HL-60 (cell line): ENCODE data around the gene ELFN2.

Experiments used
- DNase-seq, 2 experiments: peaks; one replicate each; pipeline ENCODE4 v3.0.0-alpha.2; 2010 to 2020; ENCODE audit warnings: low read depth in 1 of 2, low spot score in 1 of 2
- H3K27ac ChIP-seq: fragments of 250-450 bp; sonication (Bioruptor Pico); replicated peaks from 2 replicates; pipeline ENCODE4 v1.5.1; 2020; ENCODE audit warnings: mild to moderate bottlenecking, moderate library complexity
- H3K27me3 ChIP-seq: fragments of 250-450 bp; sonication (Bioruptor Pico); 2 replicates; pipeline ENCODE4 v1.5.1; 2021; ENCODE audit warnings: mild to moderate bottlenecking, moderate library complexity; ENCODE audit not compliant: insufficient read depth, poor library complexity, severe bottlenecking
- H3K4me3 ChIP-seq: replicated peaks from 2 replicates; pipeline ENCODE4 v1.5.1; 2011; ENCODE audit warnings: mild to moderate bottlenecking, control low read depth, low read length; ENCODE audit not compliant: insufficient read depth
- GABPA ChIP-seq: IDR thresholded peaks from 2 replicates; pipeline ENCODE4 v1.6.1; 2012; ENCODE audit warnings: low read depth
- POLR2AphosphoS5 ChIP-seq: IDR thresholded peaks from 2 replicates; pipeline ENCODE4 v1.6.1; 2012; ENCODE audit warnings: low read depth
- SPI1 ChIP-seq: IDR thresholded peaks from 2 replicates; pipeline ENCODE4 v1.6.1; 2012; ENCODE audit warnings: low read depth, mild to moderate bottlenecking, borderline replicate concordance
- TF ChIP-seq, protein P1 (sequence below): IDR thresholded peaks from 2 replicates; pipeline ENCODE4 v1.6.1; 2012; ENCODE audit warnings: low read depth; ENCODE audit not compliant: insufficient replicate concordance
- TF ChIP-seq, protein P2 (sequence below): IDR thresholded peaks from one replicate; pipeline ENCODE4 v1.5.1; 2011; ENCODE audit warnings: low read length, control low read depth, inconsistent platforms; ENCODE audit not compliant: insufficient read depth

The ELFN2 gene

DNA sequence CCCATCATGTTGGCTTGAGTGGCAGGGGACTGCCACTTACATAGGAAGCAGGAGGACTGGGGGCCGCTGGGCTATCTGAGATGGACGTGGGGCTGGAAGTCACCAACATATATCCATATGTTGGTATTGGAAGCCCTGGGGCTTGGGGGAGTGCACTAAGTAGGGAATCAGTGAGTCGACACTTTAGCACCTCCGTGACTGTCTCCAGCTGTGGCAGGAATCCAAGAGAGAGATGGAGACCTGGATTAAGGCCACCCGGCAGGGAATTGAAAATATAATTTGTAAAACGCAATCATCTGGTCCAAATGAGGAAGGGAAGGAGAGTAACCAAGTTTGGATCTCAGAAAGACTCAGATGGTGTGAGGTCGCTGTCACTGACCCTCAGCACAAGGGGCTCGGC lies 68.4 kb downstream of the ELFN2 start:
- H3K27me3 ChIP-seq, result no peaks in the 10 kb centered on the region
- no peak overlapping the region for H3K27ac ChIP-seq
- TF ChIP-seq SPI1, result no peak
- TF ChIP-seq, protein P1, sequence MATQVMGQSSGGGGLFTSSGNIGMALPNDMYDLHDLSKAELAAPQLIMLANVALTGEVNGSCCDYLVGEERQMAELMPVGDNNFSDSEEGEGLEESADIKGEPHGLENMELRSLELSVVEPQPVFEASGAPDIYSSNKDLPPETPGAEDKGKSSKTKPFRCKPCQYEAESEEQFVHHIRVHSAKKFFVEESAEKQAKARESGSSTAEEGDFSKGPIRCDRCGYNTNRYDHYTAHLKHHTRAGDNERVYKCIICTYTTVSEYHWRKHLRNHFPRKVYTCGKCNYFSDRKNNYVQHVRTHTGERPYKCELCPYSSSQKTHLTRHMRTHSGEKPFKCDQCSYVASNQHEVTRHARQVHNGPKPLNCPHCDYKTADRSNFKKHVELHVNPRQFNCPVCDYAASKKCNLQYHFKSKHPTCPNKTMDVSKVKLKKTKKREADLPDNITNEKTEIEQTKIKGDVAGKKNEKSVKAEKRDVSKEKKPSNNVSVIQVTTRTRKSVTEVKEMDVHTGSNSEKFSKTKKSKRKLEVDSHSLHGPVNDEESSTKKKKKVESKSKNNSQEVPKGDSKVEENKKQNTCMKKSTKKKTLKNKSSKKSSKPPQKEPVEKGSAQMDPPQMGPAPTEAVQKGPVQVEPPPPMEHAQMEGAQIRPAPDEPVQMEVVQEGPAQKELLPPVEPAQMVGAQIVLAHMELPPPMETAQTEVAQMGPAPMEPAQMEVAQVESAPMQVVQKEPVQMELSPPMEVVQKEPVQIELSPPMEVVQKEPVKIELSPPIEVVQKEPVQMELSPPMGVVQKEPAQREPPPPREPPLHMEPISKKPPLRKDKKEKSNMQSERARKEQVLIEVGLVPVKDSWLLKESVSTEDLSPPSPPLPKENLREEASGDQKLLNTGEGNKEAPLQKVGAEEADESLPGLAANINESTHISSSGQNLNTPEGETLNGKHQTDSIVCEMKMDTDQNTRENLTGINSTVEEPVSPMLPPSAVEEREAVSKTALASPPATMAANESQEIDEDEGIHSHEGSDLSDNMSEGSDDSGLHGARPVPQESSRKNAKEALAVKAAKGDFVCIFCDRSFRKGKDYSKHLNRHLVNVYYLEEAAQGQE, result no peak
- TF ChIP-seq GABPA, result no peak
- TF ChIP-seq POLR2AphosphoS5, result no peak
- DNase-seq, result no peak
- H3K4me3 ChIP-seq, result no peak overlapping the region

DNA sequence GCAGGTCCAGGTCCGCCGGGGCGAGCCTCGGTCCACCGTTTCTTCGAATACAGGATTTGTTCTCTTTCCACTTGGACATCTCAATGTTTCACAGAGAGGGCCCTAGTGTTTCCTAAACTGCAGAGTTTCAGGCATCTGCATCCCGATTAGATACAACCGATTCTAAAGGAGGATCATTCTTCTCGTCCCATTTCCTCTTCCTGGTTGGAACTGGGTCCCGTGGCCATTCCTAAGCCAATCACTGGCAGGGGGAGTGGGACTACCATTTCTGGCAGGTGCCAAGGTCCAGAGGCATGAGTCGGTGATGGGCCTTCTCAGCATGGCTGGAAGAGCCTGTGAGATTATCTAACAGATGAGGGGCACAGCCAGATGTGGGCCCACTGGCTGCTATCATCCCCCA lies 68.9 kb downstream of the ELFN2 start:
- H3K27ac ChIP-seq, result no peak overlapping the region
- H3K27me3 ChIP-seq, result no peaks in the 10 kb centered on the region

DNA sequence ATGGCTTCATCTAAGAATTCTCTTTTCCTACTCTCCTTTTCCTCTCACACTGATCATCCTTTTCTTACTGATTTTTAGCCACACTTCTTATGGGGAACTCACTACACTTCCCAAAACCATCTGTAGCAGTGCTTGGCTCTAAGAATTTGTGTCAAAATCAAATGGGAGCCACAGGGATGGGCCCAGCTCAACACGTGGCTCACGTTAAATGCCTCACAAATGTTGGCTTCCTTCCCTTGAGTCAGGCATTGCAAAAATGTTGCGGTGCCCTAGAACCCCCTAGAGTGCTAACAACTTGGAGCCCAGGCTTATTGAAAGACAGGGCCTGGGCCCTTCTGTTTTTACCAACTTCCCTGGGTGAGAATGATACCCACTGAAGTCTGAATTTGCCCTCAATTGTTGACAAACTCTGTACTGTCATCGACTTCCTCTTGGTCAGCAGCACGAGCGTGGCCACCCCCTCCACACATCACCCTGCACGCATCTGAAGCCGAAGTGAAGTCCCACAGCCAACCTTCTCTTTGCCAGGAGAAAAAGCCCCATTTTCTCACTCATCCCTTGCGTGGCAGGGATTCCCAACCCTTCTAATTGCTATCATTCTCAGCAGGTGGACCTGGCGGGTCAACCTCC lies 69.7 kb downstream of the ELFN2 start:
- TF ChIP-seq GABPA (no peak), SPI1 (no peak), POLR2AphosphoS5 (no peak)
- TF ChIP-seq, protein P2, sequence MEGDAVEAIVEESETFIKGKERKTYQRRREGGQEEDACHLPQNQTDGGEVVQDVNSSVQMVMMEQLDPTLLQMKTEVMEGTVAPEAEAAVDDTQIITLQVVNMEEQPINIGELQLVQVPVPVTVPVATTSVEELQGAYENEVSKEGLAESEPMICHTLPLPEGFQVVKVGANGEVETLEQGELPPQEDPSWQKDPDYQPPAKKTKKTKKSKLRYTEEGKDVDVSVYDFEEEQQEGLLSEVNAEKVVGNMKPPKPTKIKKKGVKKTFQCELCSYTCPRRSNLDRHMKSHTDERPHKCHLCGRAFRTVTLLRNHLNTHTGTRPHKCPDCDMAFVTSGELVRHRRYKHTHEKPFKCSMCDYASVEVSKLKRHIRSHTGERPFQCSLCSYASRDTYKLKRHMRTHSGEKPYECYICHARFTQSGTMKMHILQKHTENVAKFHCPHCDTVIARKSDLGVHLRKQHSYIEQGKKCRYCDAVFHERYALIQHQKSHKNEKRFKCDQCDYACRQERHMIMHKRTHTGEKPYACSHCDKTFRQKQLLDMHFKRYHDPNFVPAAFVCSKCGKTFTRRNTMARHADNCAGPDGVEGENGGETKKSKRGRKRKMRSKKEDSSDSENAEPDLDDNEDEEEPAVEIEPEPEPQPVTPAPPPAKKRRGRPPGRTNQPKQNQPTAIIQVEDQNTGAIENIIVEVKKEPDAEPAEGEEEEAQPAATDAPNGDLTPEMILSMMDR, result no peak
- TF ChIP-seq, protein P1, result no peak
- H3K27ac ChIP-seq, result no peak overlapping the region
- no peaks in the 10 kb centered on the region for H3K27me3 ChIP-seq
- H3K4me3 ChIP-seq, result no peak overlapping the region
- no peak for DNase-seq

More for the DNA sequence above, 68.9 kb downstream of the ELFN2 start:
- DNase-seq, result no peak
- no peak overlapping the region for H3K4me3 ChIP-seq
- TF ChIP-seq SPI1, result no peak
- no peak for TF ChIP-seq GABPA
- TF ChIP-seq, protein P1, result no peak
- TF ChIP-seq, protein P2, result no peak
- TF ChIP-seq POLR2AphosphoS5, result no peak
